IMR-90 (cell line): Measurements from ENCODE around the gene CD5L. TPM values are rescaled to one million over a fixed set of nuclear protein-coding genes. Genes with fewer than 3 reads are reported as not detected.

ENCODE experiments used
- ATAC-seq: fragments of 200-7000 bp; cut with Tn5 transposase; 2 replicates; pipeline ENCODE4 v1.9.1; 2020; ENCODE audit warnings: low read depth, mild to moderate bottlenecking, moderate library complexity
- BruUV-seq: library from RNA; stranded (reverse); fragments of 400-500 nt; replicated peaks from 2 replicates; lab custom pipeline; 2021; lab: Mats Ljungman, UMichigan
- CTCF ChIA-PET: fragments of 300-600 bp; formaldehyde crosslinking; extraction: SDS; loops from one replicate; lab custom pipeline; 2021; ENCODE audit warnings: antibody characterized with exemption; lab: Yijun Ruan, JAX
- POLR2A ChIA-PET: fragments of 300-600 bp; sonication (Branson Sonifier 250); formaldehyde crosslinking; loops from one replicate; lab custom pipeline; 2022; ENCODE audit warnings: antibody characterized with exemption; ENCODE audit not compliant: unreplicated experiment; lab: Charles Lee
- DNase-seq: peaks from one replicate; pipeline ENCODE4 v3.0.0; 2013
- H2AFZ ChIP-seq: replicated peaks from 2 replicates; pipeline ENCODE3; 2013; ENCODE audit warnings: low read length, mild to moderate bottlenecking; ENCODE audit not compliant: poor library complexity
- H2AK5ac ChIP-seq: 2 replicates; pipeline ENCODE4 v1.6.1; 2013; ENCODE audit warnings: low read depth, low read length, inconsistent platforms
- H2AK9ac ChIP-seq: replicated peaks from 2 replicates; pipeline ENCODE3; 2013; ENCODE audit warnings: mild to moderate bottlenecking, low read depth, low read length, moderate library complexity; ENCODE audit not compliant: poor library complexity
- H2BK120ac ChIP-seq: 2 replicates; pipeline ENCODE4 v1.6.1; 2013; ENCODE audit warnings: low read depth, low read length, inconsistent platforms
- H2BK15ac ChIP-seq: 3 replicates; pipeline ENCODE4 v1.6.1; 2013; ENCODE audit warnings: low read depth, low read length, inconsistent platforms
- H2BK20ac ChIP-seq: 2 replicates; pipeline ENCODE4 v1.6.1; 2013; ENCODE audit warnings: low read depth, mild to moderate bottlenecking, inconsistent platforms, low read length, moderate library complexity
- H2BK5ac ChIP-seq: 2 replicates; pipeline ENCODE4 v1.6.1; 2013; ENCODE audit warnings: mild to moderate bottlenecking, low read depth, low read length, inconsistent platforms; ENCODE audit not compliant: poor library complexity, severe bottlenecking
- H3K14ac ChIP-seq: replicated peaks from 2 replicates; pipeline ENCODE4 v1.6.1; 2013; ENCODE audit warnings: low read depth, low read length, inconsistent platforms
- H3K18ac ChIP-seq: 2 replicates; pipeline ENCODE4 v1.6.1; 2013; ENCODE audit warnings: low read depth, low read length, control low read depth
- H3K23ac ChIP-seq: 2 replicates; pipeline ENCODE4 v1.6.1; 2013; ENCODE audit warnings: low read depth, low read length, inconsistent platforms
- H3K27ac ChIP-seq: 2 replicates; pipeline ENCODE4 v1.5.1; 2013; ENCODE audit warnings: mild to moderate bottlenecking, control low read depth, low read length; ENCODE audit not compliant: insufficient read depth
- H3K27me3 ChIP-seq: 2 replicates; pipeline ENCODE4 v1.6.1; 2013; ENCODE audit warnings: low read length; ENCODE audit not compliant: control insufficient read depth, insufficient read depth
- H3K36me3 ChIP-seq: 2 replicates; pipeline ENCODE4 v1.6.1; 2013; ENCODE audit warnings: low read length, mixed read lengths; ENCODE audit not compliant: control insufficient read depth, insufficient read depth
- H3K4ac ChIP-seq: 2 replicates; pipeline ENCODE4 v1.6.1; 2013; ENCODE audit warnings: low read depth, low read length, inconsistent platforms
- H3K4me1 ChIP-seq: 2 replicates; pipeline ENCODE4 v1.6.1; 2013; ENCODE audit warnings: low read length, mixed read lengths; ENCODE audit not compliant: control insufficient read depth, insufficient read depth
- H3K4me2 ChIP-seq: 2 replicates; pipeline ENCODE4 v1.6.1; 2013; ENCODE audit warnings: low read depth, mild to moderate bottlenecking, control low read depth, low read length, moderate library complexity
- H3K4me3 ChIP-seq: 2 replicates; pipeline ENCODE4 v1.5.1; 2013; ENCODE audit warnings: low read depth, mild to moderate bottlenecking, control low read depth, low read length, moderate library complexity; ENCODE audit not compliant: insufficient read depth
- H3K56ac ChIP-seq: 2 replicates; pipeline ENCODE4 v1.6.1; 2013; ENCODE audit warnings: low read length, inconsistent platforms; ENCODE audit not compliant: insufficient read depth; ENCODE audit errors: extremely low read depth
- H3K79me1 ChIP-seq, 2 experiments: 2 replicates each; pipeline ENCODE4 v1.6.1; 2013; ENCODE audit warnings: low read length in 2 of 2, inconsistent platforms in 1 of 2, low read depth in 1 of 2
- H3K9ac ChIP-seq: 2 replicates; pipeline ENCODE4 v1.6.1; 2013; ENCODE audit warnings: low read depth, low read length, control low read depth
- H3K9me1 ChIP-seq: 2 replicates; pipeline ENCODE4 v1.6.1; 2013; ENCODE audit warnings: low read length, inconsistent platforms; ENCODE audit not compliant: insufficient read depth
- H3K9me3 ChIP-seq: 2 replicates; pipeline ENCODE4 v1.6.1; 2013; ENCODE audit warnings: low read length; ENCODE audit not compliant: control insufficient read depth, insufficient read depth
- H4K20me1 ChIP-seq: 2 replicates; pipeline ENCODE4 v1.6.1; 2013; ENCODE audit warnings: low read length, inconsistent platforms; ENCODE audit not compliant: insufficient read depth
- H4K5ac ChIP-seq: 2 replicates; pipeline ENCODE4 v1.6.1; 2013; ENCODE audit warnings: mild to moderate bottlenecking, low read depth, low read length, control low read depth
- H4K8ac ChIP-seq, 2 experiments: 2 replicates each; pipeline ENCODE4 v1.6.1; 2013; ENCODE audit warnings: low read depth in 2 of 2, low read length in 2 of 2, control low read depth in 1 of 2, inconsistent platforms in 1 of 2
- H4K91ac ChIP-seq: 2 replicates; pipeline ENCODE4 v1.6.1; 2013; ENCODE audit warnings: low read depth, low read length, inconsistent platforms; ENCODE audit not compliant: insufficient read depth
- MXI1 ChIP-seq: IDR thresholded peaks from 2 replicates; pipeline ENCODE4 v1.6.1; 2012; ENCODE audit warnings: low read depth, mild to moderate bottlenecking, low read length, moderate library complexity, borderline replicate concordance
- SMC3 ChIP-seq: fragments of 150-350 bp; IDR thresholded peaks from 2 replicates; pipeline ENCODE4 v1.6.1; 2016; ENCODE audit warnings: low read depth, mild to moderate bottlenecking, antibody characterized with exemption, low read length, moderate library complexity
- dilution Hi-C: fragments of 300-500 bp; cut with HindIII; formaldehyde crosslinking; loops from one replicate; pipeline ENCODE4 v1.14.3; 2018; ENCODE audit warnings: low sequenced_read_pairs; ENCODE audit not compliant: unreplicated experiment
- in situ Hi-C: fragments of 300-500 bp; cut with MboI; formaldehyde crosslinking; loops from 3 replicates; pipeline ENCODE4 v1.14.3; 2019; ENCODE audit warnings: low sequenced_read_pairs, inconsistent platforms, mixed read lengths
- intact Hi-C: fragments of 100-400 bp; cut with micrococcal nuclease; formaldehyde crosslinking; loops from 2 replicates; pipeline ENCODE4 v1.10.0; 2022
- polyA plus RNA-seq, 3 experiments: library from polyadenylated mRNA; depleted of rRNA; stranded (reverse); fragments of >200 nt; gene quantifications; 2 replicates each; pipeline ENCODE4 v1.2.3, GENCODE V29; 2012; ENCODE audit warnings: low replicate concordance in 1 of 3
- total RNA-seq: library from RNA; depleted of rRNA; stranded (reverse); fragments of >200 nt; gene quantifications from 2 replicates; pipeline ENCODE4 v1.2.3, GENCODE V29; 2012

CD5L gene
- total and polyA plus RNA-seq, 2 of the 4 experiments (the other 2 are of a cell fraction), result not detected

DNA sequence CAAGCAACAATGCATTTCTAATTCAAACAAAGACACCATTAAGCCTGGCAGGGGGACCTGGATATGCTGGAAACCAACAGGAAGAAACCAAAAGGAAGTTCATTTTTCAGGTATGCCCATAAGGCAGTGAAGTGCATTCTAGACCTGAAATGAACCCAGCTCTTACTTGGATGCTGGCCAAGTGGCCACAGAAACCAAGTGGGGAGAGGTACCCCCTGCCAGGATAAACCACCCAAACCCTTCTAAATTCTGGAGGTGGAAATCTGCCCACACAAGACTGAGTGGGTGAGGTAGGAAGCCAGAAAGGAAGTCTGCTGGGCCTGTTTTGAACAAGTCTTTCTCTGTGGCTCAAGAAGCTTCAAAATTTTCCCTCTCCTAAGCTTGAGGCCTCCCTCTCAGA lies 2.6 kb downstream of the CD5L start:
- intact Hi-C loops, result no loop called here

More for the DNA sequence above, 2.6 kb downstream of the CD5L start:
- no peak overlapping the region for H3K56ac ChIP-seq
- no peaks in the 10 kb centered on the region for H3K9me1 ChIP-seq
- no peak overlapping the region for H3K18ac ChIP-seq
- no peaks in the 10 kb centered on the region for H3K4me1 ChIP-seq
- H4K8ac ChIP-seq, result no peak overlapping the region
- H2AFZ ChIP-seq, result no peak overlapping the region
- in situ Hi-C loops (no loop called here), dilution Hi-C loops (no loop called here)
- no peak overlapping the region for H2BK15ac ChIP-seq
- no peak overlapping the region for H3K23ac ChIP-seq
- no peak overlapping the region for H4K91ac ChIP-seq
- H3K4me3 ChIP-seq, result no peak overlapping the region
- DNase-seq (no peak), ATAC-seq (no peak)
- H2BK5ac ChIP-seq, result no peak overlapping the region
- H4K20me1 ChIP-seq, result no peaks in the 10 kb centered on the region
- POLR2A ChIA-PET, result no interaction called here
- H3K36me3 ChIP-seq, result no peaks in the 10 kb centered on the region
- H2BK120ac ChIP-seq, result no peak overlapping the region
- H2AK9ac ChIP-seq, result no peak overlapping the region
- H3K27me3 ChIP-seq, result no peaks in the 10 kb centered on the region
- no peak overlapping the region for H3K14ac ChIP-seq
- no peaks in the 10 kb centered on the region for H3K9me3 ChIP-seq
- H3K27ac ChIP-seq, result no peak overlapping the region
- H3K4ac ChIP-seq, result no peak overlapping the region
- CTCF ChIA-PET, result no interaction called here
- H3K4me2 ChIP-seq, result no peak overlapping the region
- no peak overlapping the region for H4K5ac ChIP-seq
- no peak overlapping the region for H2AK5ac ChIP-seq
- H2BK20ac ChIP-seq, result no peak overlapping the region
- no TSS peak for BruUV-seq
- H3K79me1 ChIP-seq, result no peaks in the 10 kb centered on the region
- no peak for TF ChIP-seq MXI1
- TF ChIP-seq SMC3, result no peak
- H3K9ac ChIP-seq, result no peak overlapping the region
